GM12892 (cell line): ENCODE results near the gene ADAMTS15.

Experiments
- POLR2A ChIP-seq: IDR thresholded peaks from 2 replicates; pipeline ENCODE4 v1.6.1; 2011; ENCODE audit warnings: low read depth, low read length, control low read depth
- POLR2AphosphoS5 ChIP-seq: IDR thresholded peaks from 2 replicates; pipeline ENCODE4 v1.6.1; 2011; ENCODE audit warnings: low read depth, low read length, control low read depth
- TAF1 ChIP-seq: IDR thresholded peaks from 2 replicates; pipeline ENCODE4 v1.6.1; 2011; ENCODE audit warnings: low read depth, mild to moderate bottlenecking, control low read depth, low read length, borderline replicate concordance

- TF ChIP-seq POLR2A (no peak), POLR2AphosphoS5 (no peak), TAF1 (no peak)
Measured at GRCh38 chr11:130452176-130452575, 3.7 kb downstream of the ADAMTS15 start.
